Activated CD4-positive, CD25-positive, alpha-beta regulatory T cell (primary cell): ENCODE measurements around the gene CD164L2.
"Not testable (repeated sequence)": the region's sequence is repeated elsewhere in the genome, so short reads cannot be mapped to it uniquely, and the experiment has no call there.

ENCODE experiments used
- DNase-seq, 4 experiments: peaks; one replicate each; lab custom pipeline; 2025; lab: John Stamatoyannopoulos, UW

CD164L2 gene

DNA sequence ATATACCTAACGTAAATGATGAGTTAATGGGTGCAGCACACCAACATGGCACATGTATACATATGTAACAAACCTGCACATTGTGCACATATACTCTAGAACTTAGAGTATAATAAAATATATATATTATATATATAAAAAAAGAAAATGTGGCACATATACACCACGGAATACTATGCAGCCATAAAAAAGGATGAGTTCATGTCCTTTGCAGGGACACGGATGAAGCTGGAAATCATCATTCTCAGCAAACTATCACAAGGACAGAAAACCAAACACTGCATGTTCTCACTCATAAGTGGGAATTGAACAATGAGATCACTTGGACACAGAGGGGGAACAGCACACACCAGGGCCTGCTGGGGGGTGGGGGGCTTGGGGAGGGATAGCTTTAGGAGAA, 1.7 kb upstream of the CD164L2 start:
- DNase-seq = not testable (repeated sequence)

DNA sequence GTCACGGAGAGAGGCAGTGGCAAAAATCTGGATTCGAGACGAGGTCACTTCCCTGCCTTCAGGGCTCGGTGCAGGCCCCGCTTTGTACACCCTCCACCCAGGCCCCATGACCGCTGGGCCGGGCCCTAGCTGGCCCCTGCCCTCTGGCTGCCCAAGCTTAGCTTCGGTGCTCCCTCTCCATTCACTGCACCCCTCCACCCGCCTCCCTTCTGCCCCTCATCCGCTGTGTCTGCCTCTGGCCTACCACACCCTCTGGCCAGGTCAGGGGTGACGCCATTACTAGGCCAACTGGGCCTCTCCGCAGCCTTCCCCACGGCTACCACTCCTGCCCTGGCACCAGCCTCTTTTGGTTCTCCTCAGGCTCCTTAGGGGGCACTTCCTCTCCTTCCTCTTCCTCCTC, 528 bp upstream of the CD164L2 start:
- no peak for DNase-seq

DNA sequence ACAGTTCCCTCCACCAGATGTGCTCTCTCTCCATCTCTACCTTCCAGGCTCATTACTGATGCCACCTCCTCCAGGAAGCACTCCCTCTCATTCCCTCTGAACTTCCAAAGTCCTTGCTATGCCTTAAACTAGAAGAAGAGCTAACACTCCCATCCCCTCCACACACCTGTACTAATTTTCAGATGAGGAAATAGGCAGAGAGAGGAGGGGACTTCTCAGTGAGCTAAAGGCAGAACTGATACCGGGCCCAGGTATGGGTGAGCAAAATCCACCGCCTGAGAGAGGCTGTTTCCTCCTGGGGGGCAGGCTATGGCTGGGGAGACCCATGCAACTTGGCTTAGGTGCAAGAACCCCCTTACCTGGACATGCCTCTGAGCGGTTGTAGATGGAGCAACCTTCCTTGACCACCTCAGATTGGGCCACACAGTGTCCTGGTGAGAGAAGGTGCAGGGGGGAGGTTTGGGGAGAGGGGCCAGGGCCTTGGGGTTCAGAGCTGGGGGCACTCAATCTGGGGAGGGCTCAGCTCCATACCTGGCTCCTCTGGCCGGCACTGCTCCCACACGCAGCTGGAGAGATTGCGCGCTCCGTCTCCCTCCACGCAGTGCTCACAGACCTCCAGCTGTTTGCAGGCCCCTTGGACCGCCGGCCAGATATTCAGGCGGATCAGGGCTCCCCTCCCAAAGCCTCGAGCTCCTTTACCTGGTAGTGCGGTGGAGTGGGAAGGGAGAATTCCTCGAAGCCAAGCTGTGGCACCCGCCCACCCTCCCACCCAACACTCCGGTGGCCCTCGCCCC, 967 bp downstream of the CD164L2 start:
- no peak for DNase-seq

DNA sequence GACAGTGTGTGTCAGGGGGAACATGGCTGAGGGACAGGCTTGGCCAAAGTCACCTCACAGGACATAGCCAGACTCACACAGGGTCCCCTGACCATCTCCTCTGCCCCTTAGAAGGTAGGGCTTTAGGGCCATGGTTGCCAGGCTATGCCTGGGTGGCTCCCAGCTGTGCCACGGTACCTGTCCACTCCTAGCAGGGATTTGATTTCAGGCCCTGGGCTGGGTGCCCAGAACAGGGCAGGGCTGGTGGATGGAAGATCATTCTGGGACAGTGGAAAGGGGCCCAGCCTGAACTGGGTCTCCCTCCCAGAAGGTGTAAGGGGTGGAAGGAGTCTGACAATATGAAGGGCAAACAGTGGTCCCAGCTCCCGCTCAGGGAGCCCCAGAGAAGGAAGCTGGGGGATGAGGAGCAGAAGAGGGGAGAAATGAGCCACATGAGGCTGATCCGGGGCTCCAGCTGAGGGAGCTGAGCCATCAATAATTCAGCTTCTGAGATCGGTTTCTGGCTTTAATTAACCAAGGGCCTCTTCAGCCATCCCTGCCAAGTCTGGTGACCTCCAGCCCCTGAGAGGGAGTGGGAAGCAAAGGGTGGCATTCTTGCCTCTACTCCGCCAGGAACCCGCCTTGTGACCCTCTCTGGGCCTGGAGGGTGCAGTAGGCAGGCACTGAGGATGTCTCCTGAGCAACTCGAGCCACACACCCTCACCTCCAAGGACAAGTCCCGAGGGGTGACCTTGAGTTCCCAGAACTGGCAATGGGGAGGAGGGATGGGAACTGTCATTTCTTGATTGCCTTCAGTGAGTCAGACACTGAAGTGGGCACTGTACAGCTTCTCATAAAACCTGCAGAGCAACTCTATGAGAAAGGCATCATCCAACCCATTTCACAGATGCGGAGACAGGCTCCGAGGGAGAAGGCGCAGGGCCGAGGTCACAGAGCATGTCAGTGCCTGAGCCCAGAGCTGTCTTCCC, 2.1 kb downstream of the CD164L2 start:
- no peak for DNase-seq

GRCh38 chr1:27380224-27380623, 2.9 kb downstream of the CD164L2 start:
- DNase-seq = no peak

- DNase-seq = no peak
Measured at GRCh38 chr1:27379564-27380122, 3.5 kb downstream of the CD164L2 start.

- DNase-seq = no peak
Measured at GRCh38 chr1:27377760-27378495, 5.2 kb downstream of the CD164L2 start.

DNA sequence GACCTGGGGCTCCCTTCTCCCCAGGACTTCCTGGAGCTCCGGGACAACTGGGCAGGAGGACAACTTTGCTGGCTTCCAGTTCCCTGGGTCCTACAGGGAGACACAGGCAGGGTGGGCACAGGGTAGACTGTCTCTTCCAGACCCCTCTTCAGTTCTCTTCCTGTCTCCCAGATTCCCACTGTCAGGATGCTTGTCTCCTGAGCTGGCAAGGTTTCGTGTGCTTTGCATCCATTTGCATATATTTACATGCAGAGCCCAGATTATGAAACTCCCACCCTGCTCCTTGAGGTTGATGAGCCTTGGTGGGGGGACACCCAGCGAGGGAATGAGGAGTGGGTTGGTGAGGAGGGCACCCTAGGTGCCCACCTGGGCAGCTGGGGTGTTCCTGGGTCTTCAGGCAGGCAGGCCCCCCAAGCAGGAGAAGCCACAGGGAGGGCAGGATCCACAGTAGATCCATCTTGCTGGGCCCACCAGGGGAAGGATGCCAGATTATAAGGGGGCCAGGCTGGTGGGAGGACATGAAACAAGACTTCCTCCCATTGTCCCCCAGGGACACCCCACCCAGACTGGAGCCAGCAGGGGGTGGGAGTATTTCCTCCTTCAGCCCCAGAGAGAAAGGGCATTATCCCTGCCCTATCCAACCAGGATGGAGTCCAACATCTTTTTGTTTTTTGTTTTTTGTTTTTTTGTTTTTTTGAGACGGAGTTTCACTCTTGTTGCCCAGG, 8.6 kb downstream of the CD164L2 start, which contains the start of gene FCN3:
TSS of gene FCN3 (minus strand) at position 463 of the 725 bp plus-strand sequence. CDS start at position 457, 6 bp downstream.
- no peak for DNase-seq

- DNase-seq = no peak
Measured at GRCh38 chr1:27372808-27373690, 10.1 kb downstream of the CD164L2 start.

GRCh38 chr1:27372022-27372807, 10.9 kb downstream of the CD164L2 start:
- no peak for DNase-seq

GRCh38 chr1:27368869-27369582, 14.1 kb downstream of the CD164L2 start:
- no peak for DNase-seq

GRCh38 chr1:27367160-27367650, 15.9 kb downstream of the CD164L2 start:
- no peak for DNase-seq

- DNase-seq = no peak
Measured at GRCh38 chr1:27366411-27367159, 16.5 kb downstream of the CD164L2 start, which contains the start of gene MAP3K6. Gene MAP3K6, minus strand, starts transcription at chr1:27366961. Its CDS starts 364 bp downstream, at chr1:27366597.

DNA sequence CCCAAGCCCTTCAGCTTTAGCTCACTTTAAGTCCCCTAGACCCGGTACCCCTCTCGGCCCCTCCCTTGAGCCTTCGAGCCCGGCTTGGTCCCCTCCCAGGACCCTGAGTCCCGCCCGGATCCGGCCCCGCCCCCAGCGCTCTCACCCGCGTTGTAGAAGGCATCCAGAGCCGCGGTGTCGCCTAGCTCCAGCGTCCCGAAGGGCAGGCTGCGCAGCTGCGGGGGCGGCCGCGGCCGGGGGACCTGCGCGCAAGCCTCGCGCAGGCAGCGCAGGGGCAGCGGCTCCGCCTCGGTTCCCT, 17.1 kb downstream of the CD164L2 start:
- DNase-seq = peak; percentile 34 to 53 (median 46)

- peak; percentile 45 to 69 (median 56) for DNase-seq
Measured at GRCh38 chr1:27365372-27366112, 17.6 kb downstream of the CD164L2 start.

DNA sequence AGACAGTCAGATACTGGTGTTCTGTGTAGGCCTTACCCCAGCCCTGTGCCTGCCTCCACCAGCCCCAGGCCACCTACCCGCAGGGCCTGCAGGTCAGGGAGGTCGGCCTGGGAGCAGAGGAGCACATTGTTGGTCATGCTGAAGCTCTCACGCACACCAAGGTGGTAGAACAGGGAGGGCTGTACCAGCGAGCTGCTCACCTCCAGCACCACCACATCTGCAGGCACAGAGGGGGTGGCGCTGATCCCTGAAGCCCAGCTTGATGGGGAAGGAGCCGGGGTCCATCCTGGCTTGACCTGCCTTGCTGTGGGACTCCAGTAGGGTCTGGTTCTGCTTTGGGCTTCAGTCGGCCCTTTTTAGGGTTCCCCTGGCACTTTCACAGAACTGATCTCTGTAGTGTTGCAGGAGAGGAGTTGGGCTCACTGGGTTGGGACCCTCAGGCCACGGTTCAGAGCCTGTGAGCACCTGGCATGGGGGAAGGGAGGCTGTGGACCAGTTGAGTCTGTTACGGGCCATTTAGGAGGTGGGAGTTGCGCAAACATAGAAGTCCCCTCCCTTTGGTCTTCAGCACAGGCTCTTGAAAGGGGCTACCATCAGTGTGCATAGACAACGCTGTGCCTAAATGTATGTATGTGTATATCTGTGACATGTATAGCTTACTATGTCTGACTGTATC, 18.3 kb downstream of the CD164L2 start:
- no peak for DNase-seq
